Activated T-cell treated with anti-CD3 and anti-CD28 coated beads, Interleukin-2, amount 50 U/mL, for 4 hours (primary cell): ENCODE measurements around the gene MLF2. TPM values are rescaled to one million over a fixed set of nuclear protein-coding genes. Genes with fewer than 3 reads are reported as not detected.
"Not testable (repeated sequence)": the region's sequence is repeated elsewhere in the genome, so short reads cannot be mapped to it uniquely, and the experiment has no call there.

ENCODE experiments used
- ATAC-seq, 2 donors: fragments of 200-7000 bp; cut with Tn5 transposase; one replicate each; pipeline ENCODE4 v1.10.0; 2021
- DNase-seq: peaks from one replicate; pipeline ENCODE4 v3.0.0-alpha.2; 2020
- H3K27me3 Mint-ChIP-seq: one replicate; pipeline ENCODE4 v1.8.0; 2021; ENCODE audit warnings: low read depth, mixed read lengths
- H3K36me3 Mint-ChIP-seq: one replicate; pipeline ENCODE4 v1.8.0; 2022; ENCODE audit warnings: mixed read lengths; ENCODE audit not compliant: insufficient read depth
- H3K4me1 Mint-ChIP-seq: one replicate; pipeline ENCODE4 v1.8.0; 2021; ENCODE audit warnings: low read depth, mixed read lengths
- H3K4me3 Mint-ChIP-seq: one replicate; pipeline ENCODE4 v1.8.0; 2021; ENCODE audit warnings: mild to moderate bottlenecking, moderate library complexity, mixed read lengths
- H3K9me3 Mint-ChIP-seq: one replicate; pipeline ENCODE4 v1.8.0; 2021; ENCODE audit warnings: mixed read lengths
- total RNA-seq, 3 donors: library from RNA; stranded (reverse); gene quantifications; one replicate each; pipeline ENCODE4 v1.2.1, GENCODE V29; 2021

Gene MLF2
- total RNA-seq, 3 donors from 2014 or later: 185 to 199 (median 189) TPM

DNA sequence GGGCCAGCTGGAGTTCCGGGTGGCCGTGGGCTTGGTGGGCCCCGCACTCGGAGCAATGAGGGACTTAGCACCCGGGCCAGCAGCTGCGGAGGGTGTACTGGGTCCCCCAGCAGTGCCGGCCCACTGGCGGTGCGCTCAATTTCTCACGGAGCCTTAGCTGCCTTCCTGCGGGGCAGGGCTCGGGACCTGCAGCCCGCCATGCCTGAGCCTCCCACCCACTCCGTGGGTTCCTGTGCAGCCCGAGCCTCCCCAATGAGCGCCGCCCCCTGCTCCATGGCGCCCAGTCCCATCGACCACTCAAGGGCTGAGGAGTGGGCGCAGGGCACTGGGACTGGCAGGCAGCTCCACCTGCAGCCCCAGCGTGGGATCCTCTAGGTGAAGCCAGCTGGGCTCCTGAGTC lies 44.6 kb downstream of the MLF2 start:
- peaks cover 34% of the 10 kb centered on the region for H3K27me3 Mint-ChIP-seq
- not testable (repeated sequence) for H3K4me1 Mint-ChIP-seq, H3K4me3 Mint-ChIP-seq, H3K36me3 Mint-ChIP-seq, H3K9me3 Mint-ChIP-seq, DNase-seq, ATAC-seq

DNA sequence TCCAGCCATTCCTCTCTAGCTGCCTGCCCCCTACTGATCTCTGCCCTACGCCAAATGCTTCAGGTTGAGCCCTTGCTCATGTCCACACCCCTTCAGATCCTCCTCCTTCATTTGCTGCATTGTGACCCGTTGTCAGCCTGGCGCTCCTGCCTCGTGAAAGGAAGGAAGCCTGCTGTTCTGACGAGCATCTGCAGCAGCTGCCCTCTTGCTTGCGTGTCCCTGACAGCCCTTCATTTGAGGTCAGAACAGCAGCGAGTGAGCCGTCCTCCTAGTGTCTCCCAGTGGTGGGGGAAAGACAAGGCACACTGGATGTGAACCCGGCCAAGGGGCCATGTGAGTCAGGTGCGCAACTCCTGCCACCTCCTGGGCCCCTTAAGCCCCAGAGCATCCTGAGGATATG lies 49.3 kb downstream of the MLF2 start:
- ATAC-seq: no peak
- peaks cover 59% of the 10 kb centered on the region for H3K27me3 Mint-ChIP-seq
- H3K4me1 Mint-ChIP-seq: peaks cover 15% of the 10 kb centered on the region
- H3K36me3 Mint-ChIP-seq: no peaks in the 10 kb centered on the region
- H3K9me3 Mint-ChIP-seq: no peaks in the 10 kb centered on the region
- DNase-seq: no peak
- no peak overlapping the region for H3K4me3 Mint-ChIP-seq

GRCh38 chr12:6701078-6701768 lies 51.7 kb downstream of the MLF2 start:
- Mint-ChIP-seq H3K36me3 (no peaks in the 10 kb centered on the region), H3K4me3 (peak overlapping the region; percentile 78), H3K9me3 (no peaks in the 10 kb centered on the region), H3K27me3 (peaks cover 59% of the 10 kb centered on the region), H3K4me1 (peaks cover 19% of the 10 kb centered on the region)
- DNase-seq: no peak
- ATAC-seq: no peak

DNA sequence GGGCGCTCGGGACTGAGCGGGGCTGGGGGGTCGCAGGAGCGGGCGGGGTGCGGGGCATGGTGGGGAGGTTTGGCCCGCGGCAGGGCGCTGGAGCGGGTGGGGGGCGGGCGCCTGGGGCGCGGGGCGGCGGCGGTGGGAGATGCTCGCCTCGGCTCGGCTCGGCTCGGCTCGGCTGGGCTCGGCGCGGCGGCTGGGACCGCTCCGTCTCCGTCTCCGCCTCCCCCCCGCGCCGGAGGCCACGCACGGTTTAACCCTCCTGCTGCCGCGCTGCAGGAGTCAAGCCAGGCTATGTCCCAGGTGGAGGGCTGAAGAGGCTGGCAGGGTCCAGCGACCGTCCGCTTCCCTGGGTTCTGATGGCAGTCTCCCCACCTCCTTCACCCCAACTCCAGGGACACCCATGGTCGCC lies 52.3 kb downstream of the MLF2 start, which contains the start of gene PIANP:
Gene PIANP, minus strand, starts transcription at position 170 of the 406 bp plus-strand sequence. CDS start 2,754 bp downstream, outside the sequence.
- peak; percentile 80 to 87 for ATAC-seq
- H3K4me1 Mint-ChIP-seq: peaks cover 19% of the 10 kb centered on the region
- peaks cover 59% of the 10 kb centered on the region for H3K27me3 Mint-ChIP-seq
- peak within 1 kb of the TSS; percentile 78 for H3K4me3 Mint-ChIP-seq
- no peaks in the 10 kb centered on the region for H3K9me3 Mint-ChIP-seq
- DNase-seq: peak; percentile 35
- H3K36me3 Mint-ChIP-seq: no peaks in the 10 kb centered on the region

DNA sequence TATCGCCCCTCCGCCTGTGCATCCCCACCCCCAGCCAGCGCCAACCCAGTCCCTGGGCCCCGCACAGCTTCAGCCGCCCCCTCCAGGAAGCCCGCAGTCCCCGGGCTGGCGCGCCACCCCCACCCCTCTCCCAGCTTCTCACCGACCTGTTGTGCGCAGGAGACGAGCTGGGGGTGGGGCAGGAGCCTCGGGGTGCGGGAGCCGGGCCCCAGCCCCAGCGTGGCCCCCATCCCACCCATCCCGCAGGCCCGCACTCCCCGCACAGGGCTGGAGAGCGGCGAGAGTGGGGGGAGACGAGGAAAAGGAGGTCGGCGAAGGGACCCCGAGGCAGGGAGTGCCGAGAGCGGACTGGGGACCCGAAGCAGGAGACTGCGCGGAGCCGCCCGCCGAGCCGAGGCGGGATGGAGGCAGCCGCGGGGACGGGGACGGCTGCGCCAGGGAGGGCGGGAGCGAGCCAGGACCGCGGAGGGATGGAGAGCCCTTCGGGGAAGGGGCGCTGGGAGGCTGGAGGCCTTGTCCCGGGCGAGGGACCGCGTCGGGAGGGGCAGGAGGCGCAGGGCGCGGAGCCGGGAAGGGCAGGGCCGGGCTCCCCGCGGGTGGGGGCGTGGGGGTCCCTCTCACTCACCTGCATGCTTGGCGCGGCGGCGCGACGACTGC lies 52.8 kb downstream of the MLF2 start:
- Mint-ChIP-seq H3K4me3 (peak overlapping the region; percentile 60), H3K4me1 (peaks cover 19% of the 10 kb centered on the region), H3K36me3 (no peaks in the 10 kb centered on the region), H3K27me3 (peaks cover 54% of the 10 kb centered on the region), H3K9me3 (no peaks in the 10 kb centered on the region)
- ATAC-seq: peak; percentile 55 to 67
- no peak for DNase-seq

DNA sequence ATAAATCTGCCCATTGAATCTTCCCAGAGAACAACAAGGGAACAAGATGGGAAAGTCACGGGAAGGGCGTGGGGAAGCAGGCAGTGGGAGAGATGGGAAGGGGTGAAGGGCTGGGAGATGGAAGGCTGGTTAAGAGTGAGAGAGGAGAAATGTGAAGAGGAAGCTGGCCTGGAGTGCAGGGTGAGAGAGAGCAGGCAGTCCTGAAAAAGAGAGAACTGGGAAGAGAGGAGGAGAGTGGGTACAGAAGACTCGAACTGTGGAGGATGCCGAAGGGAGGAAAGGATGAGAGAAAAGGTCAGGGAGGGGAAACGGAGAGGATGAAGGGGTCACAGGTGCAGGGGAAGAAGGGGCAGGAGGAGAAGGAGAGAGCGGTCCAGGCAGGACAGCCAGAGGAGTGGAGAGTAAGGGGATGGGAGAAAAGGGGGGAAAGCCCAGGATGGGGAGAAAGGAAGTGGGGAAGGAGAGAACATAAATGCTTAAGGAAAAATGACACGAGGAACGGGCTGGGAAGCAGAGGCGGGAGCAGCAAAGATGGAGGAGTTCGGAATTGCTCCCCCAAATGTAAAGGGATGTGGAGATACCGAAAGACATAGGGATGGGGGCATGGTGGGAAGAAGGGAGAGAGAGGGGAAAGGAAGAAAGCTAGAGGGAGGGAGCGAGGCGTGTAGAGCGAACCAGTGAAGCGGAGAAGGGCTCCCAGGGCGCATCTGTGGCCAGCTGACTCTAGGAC lies 53.5 kb downstream of the MLF2 start:
- Mint-ChIP-seq H3K36me3 (no peaks in the 10 kb centered on the region), H3K4me3 (peak overlapping the region; percentile 60), H3K27me3 (peaks cover 50% of the 10 kb centered on the region), H3K4me1 (peaks cover 19% of the 10 kb centered on the region), H3K9me3 (no peaks in the 10 kb centered on the region)
- DNase-seq (no peak), ATAC-seq (no peak)

GRCh38 chr12:6698352-6699046 lies 54.4 kb downstream of the MLF2 start:
- Mint-ChIP-seq H3K27me3 (peaks cover 42% of the 10 kb centered on the region), H3K4me3 (peak overlapping the region; percentile 60), H3K4me1 (peaks cover 17% of the 10 kb centered on the region), H3K9me3 (no peaks in the 10 kb centered on the region), H3K36me3 (no peaks in the 10 kb centered on the region)
- ATAC-seq (no peak), DNase-seq (no peak)

Other genes starting within 250 kb of the MLF2 start
- 1,000 to 10,000 TPM; 4,635 to 5,387 (median 5,019) TPM for gene GAPDH, start 218.6 kb downstream of the MLF2 start, total RNA-seq
- 10 to 100 TPM in 1 of 3 donors, 1 to 10 TPM in 2; 8.5 to 10.2 (median 9.8) TPM for gene IFFO1, start 197.1 kb downstream of the MLF2 start, total RNA-seq
- gene NOP2, start 184.8 kb downstream of the MLF2 start, total RNA-seq: 100 to 1,000 TPM; 267 to 300 (median 270) TPM
- 100 to 1,000 TPM; 311 to 336 (median 332) TPM for gene CHD4, start 145.8 kb downstream of the MLF2 start, total RNA-seq
- gene LPAR5, start 117.2 kb downstream of the MLF2 start, total RNA-seq: 1 to 10 TPM; 3.8 to 5.5 (median 5.1) TPM
- gene ACRBP, start 105.7 kb downstream of the MLF2 start, total RNA-seq: 1 to 10 TPM in 1 of 3 donors, under 1 TPM in 2; 0.65 to 1.3 (median 0.71) TPM
- gene ING4, start 90.0 kb downstream of the MLF2 start, total RNA-seq: 1 to 10 TPM; 5.9 to 7.5 (median 6.9) TPM
- gene ZNF384, start 63.8 kb downstream of the MLF2 start, total RNA-seq: 10 to 100 TPM; 59.7 to 70.2 (median 63.3) TPM
- under 1 TPM; 0.20 to 0.57 (median 0.40) TPM for gene PIANP, start 52.3 kb downstream of the MLF2 start, total RNA-seq
- gene COPS7A, start 29.1 kb downstream of the MLF2 start, total RNA-seq: 10 to 100 TPM; 46.5 to 54.4 (median 48.1) TPM
- 10 to 100 TPM; 26.3 to 32.6 (median 29.4) TPM for gene PTMS, start 13.2 kb upstream of the MLF2 start, total RNA-seq
- 100 to 1,000 TPM in 1 of 3 donors, 10 to 100 TPM in 2; 71.1 to 125 (median 86.4) TPM for gene LAG3, start 19.4 kb upstream of the MLF2 start, total RNA-seq
- 10 to 100 TPM; 42.0 to 76.9 (median 51.4) TPM for gene CD4, start 36.4 kb upstream of the MLF2 start, total RNA-seq
- gene GPR162, start 68.7 kb upstream of the MLF2 start, total RNA-seq: under 1 TPM in 2 of 3 donors, not detected in 1; 0.08 to 0.38 TPM
- under 1 TPM; 0.63 to 0.98 (median 0.83) TPM for gene P3H3, start 75.3 kb upstream of the MLF2 start, total RNA-seq
- gene GNB3, start 87.8 kb upstream of the MLF2 start, total RNA-seq: under 1 TPM; 0.13 to 0.90 (median 0.38) TPM
- gene CDCA3, start 98.1 kb upstream of the MLF2 start, total RNA-seq: 1 to 10 TPM; 1.7 to 4.0 (median 3.1) TPM
- gene USP5, start 99.0 kb upstream of the MLF2 start, total RNA-seq: 100 to 1,000 TPM; 169 to 192 (median 176) TPM
- 1,000 to 10,000 TPM; 1,135 to 1,217 (median 1,169) TPM for gene TPI1, start 114.4 kb upstream of the MLF2 start, total RNA-seq
- gene SPSB2, start 120.2 kb upstream of the MLF2 start, total RNA-seq: 1 to 10 TPM; 5.6 to 8.5 (median 6.7) TPM
- 1 to 10 TPM; 2.1 to 3.0 (median 3.0) TPM for gene LRRC23, start 151.7 kb upstream of the MLF2 start, total RNA-seq
- gene ENO2, start 161.4 kb upstream of the MLF2 start, total RNA-seq: 10 to 100 TPM; 83.5 to 97.4 (median 85.2) TPM
- gene ATN1, start 174.8 kb upstream of the MLF2 start, total RNA-seq: 10 to 100 TPM; 65.8 to 73.9 (median 70.7) TPM
- gene RNU7-1, start 190.7 kb upstream of the MLF2 start, total RNA-seq: not detected
- 100 to 1,000 TPM; 180 to 190 (median 184) TPM for gene C12orf57, start 190.9 kb upstream of the MLF2 start, total RNA-seq
- gene PTPN6, start 198.2 kb upstream of the MLF2 start, total RNA-seq: 100 to 1,000 TPM; 309 to 404 (median 401) TPM
- 100 to 1,000 TPM; 619 to 718 (median 635) TPM for gene PHB2, start 217.5 kb upstream of the MLF2 start, total RNA-seq
- gene EMG1, start 217.8 kb upstream of the MLF2 start, total RNA-seq: 100 to 1,000 TPM; 215 to 254 (median 223) TPM